ENCODE measurements around the gene ANKRD11. TPM values are rescaled to one million over a fixed set of nuclear protein-coding genes. Genes with fewer than 3 reads are reported as not detected.

ANKRD11 gene
- total and polyA plus RNA-seq, 3 experiments from 2014 or later: 39.8 to 150 (median 130) TPM

GRCh38 chr16:89446975-89447293 lies 43.4 kb downstream of the ANKRD11 start:
- H3K9me3 Mint-ChIP-seq: no peaks in the 10 kb centered on the region
- H3K27ac ChIP-seq (ENCODE audit: low read depth, low read length): no peak overlapping the region
- H3K36me3 Mint-ChIP-seq: no peaks in the 10 kb centered on the region
- no peaks in the 10 kb centered on the region for H3K27me3 Mint-ChIP-seq
- ChIA-PET CTCF (interaction anchor here (0.7 to 1.1 kb wide), 2 partner anchors 31 to 62 kb away, joined by 3 to 4 read pairs; no protein-coding TSS in a partner anchor), POLR2A (no interaction called here)
- H3K36me3 ChIP-seq (ENCODE audit: insufficient read depth, low read length): no peaks in the 10 kb centered on the region
- peaks cover 89 to 98% (median 97%) of the 10 kb centered on the region in 3 donors for H3K4me1 Mint-ChIP-seq
- no peaks in the 10 kb centered on the region for H3K9me3 ChIP-seq (ENCODE audit: low read length)
- DNase-seq: no peak
- peak overlapping the region; percentile 76 to 84 (median 79) for H3K4me3 Mint-ChIP-seq
- H3K27me3 ChIP-seq (ENCODE audit: insufficient read depth, low read length, poor library complexity, severe bottlenecking): no peaks in the 10 kb centered on the region
- H3K4me1 ChIP-seq (ENCODE audit: insufficient read depth, low read length): peaks cover 97% of the 10 kb centered on the region
- H3K27ac Mint-ChIP-seq: peak overlapping the region; percentile 5 to 93 (median 78)
- H3K4me3 ChIP-seq (ENCODE audit: low read length): peak overlapping the region; percentile 41

DNA sequence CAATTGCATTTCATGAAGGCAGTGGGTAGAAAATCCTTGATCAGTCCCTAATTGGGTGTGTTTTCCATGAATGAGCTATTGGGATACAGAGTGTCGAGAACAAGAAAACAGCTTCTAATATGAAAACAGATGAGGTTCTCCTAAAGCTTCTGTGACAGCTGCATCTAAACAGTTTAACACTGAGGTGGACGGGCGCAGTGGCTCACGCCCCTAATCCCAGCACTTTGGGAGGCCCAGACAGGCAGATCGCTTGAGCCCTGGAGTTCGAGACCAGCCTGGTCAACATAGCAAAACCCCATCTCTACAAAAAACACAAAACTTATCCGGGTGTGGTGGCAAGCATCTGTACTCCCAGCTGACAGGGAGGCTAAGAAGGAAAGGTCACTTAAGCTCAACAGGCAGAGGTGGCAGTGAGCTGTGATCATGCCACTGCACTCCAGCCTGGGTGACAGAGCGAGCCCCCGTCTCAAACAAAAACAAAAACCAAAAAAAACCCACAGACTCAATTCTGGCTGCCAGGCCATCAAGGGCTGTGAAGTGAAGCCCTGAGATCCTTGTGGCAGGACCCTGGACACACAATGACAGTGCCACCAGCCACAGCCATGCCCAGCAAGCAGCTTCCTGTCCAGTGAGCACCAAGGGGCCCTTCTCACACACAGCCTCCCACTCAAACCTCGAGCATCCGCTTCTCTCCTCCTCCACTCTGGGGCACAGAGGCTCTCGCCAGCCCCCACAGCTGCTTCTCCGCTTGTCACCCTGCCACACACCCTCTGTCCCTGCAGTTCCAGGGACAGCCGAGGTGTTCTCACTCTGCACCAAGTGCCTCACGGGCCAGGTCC lies 44.0 kb downstream of the ANKRD11 start:
- Mint-ChIP-seq H3K27me3 (no peaks in the 10 kb centered on the region), H3K9me3 (no peaks in the 10 kb centered on the region), H3K4me3 (peak overlapping the region; percentile 76 to 84 (median 79)), H3K36me3 (no peaks in the 10 kb centered on the region), H3K27ac (peak overlapping the region; percentile 37 to 93 (median 83)), H3K4me1 (peaks cover 89 to 97% (median 96%) of the 10 kb centered on the region in 3 donors)
- DNase-seq: peak in 3 of 5 donors; percentile 13 to 53 (median 22)
- Histone ChIP-seq H3K27ac (ENCODE audit: low read depth, low read length) (no peak overlapping the region), H3K4me3 (ENCODE audit: low read length) (peak overlapping the region; percentile 41), H3K4me1 (ENCODE audit: insufficient read depth, low read length) (peaks cover 96% of the 10 kb centered on the region), H3K27me3 (ENCODE audit: insufficient read depth, low read length, poor library complexity, severe bottlenecking) (no peaks in the 10 kb centered on the region), H3K9me3 (ENCODE audit: low read length) (no peaks in the 10 kb centered on the region), H3K36me3 (ENCODE audit: insufficient read depth, low read length) (no peaks in the 10 kb centered on the region)
- POLR2A ChIA-PET: interaction anchor here (0.6 to 0.7 kb wide), 2 partner anchors 28 to 55 kb away, joined by 4 to 8 read pairs; no protein-coding TSS in a partner anchor
- CTCF ChIA-PET: interaction anchor here (0.7 to 1.1 kb wide), 2 partner anchors 31 to 63 kb away, joined by 3 to 4 read pairs; no protein-coding TSS in a partner anchor

- Mint-ChIP-seq H3K9me3 (no peaks in the 10 kb centered on the region), H3K27ac (peak overlapping the region; percentile 15 to 92 (median 71)), H3K36me3 (peaks cover 0 to 2% (median 0%) of the 10 kb centered on the region in 3 donors), H3K4me3 (peak overlapping the region; percentile 1 to 68 (median 49)), H3K27me3 (no peaks in the 10 kb centered on the region), H3K4me1 (peaks cover 84 to 97% (median 88%) of the 10 kb centered on the region in 3 donors)
- CTCF ChIA-PET: no interaction called here
- POLR2A ChIA-PET: interaction anchor here (0.7 to 1.0 kb wide), 2 partner anchors 14 to 40 kb away, joined by 3 to 4 read pairs; no protein-coding TSS in a partner anchor
- no peak overlapping the region for H3K27ac ChIP-seq (ENCODE audit: low read depth, low read length)
- H3K36me3 ChIP-seq (ENCODE audit: insufficient read depth, low read length): no peaks in the 10 kb centered on the region
- no peaks in the 10 kb centered on the region for H3K9me3 ChIP-seq (ENCODE audit: low read length)
- no peak for DNase-seq
- H3K27me3 ChIP-seq (ENCODE audit: insufficient read depth, low read length, poor library complexity, severe bottlenecking): no peaks in the 10 kb centered on the region
- H3K4me3 ChIP-seq (ENCODE audit: low read length): no peak overlapping the region
- peaks cover 96% of the 10 kb centered on the region for H3K4me1 ChIP-seq (ENCODE audit: insufficient read depth, low read length)
Observed at GRCh38 chr16:89445166-89445565, 45.2 kb downstream of the ANKRD11 start.

GRCh38 chr16:89444728-89445127 lies 45.6 kb downstream of the ANKRD11 start:
- ChIA-PET POLR2A (interaction anchor here (0.8 to 1.0 kb wide), 2 partner anchors 40 to 86 kb away, joined by 3 read pairs; no protein-coding TSS in a partner anchor), CTCF (no interaction called here)
- Histone ChIP-seq H3K27me3 (ENCODE audit: insufficient read depth, low read length, poor library complexity, severe bottlenecking) (no peaks in the 10 kb centered on the region), H3K4me1 (ENCODE audit: insufficient read depth, low read length) (peaks cover 96% of the 10 kb centered on the region), H3K9me3 (ENCODE audit: low read length) (no peaks in the 10 kb centered on the region), H3K4me3 (ENCODE audit: low read length) (no peak overlapping the region), H3K36me3 (ENCODE audit: insufficient read depth, low read length) (no peaks in the 10 kb centered on the region), H3K27ac (ENCODE audit: low read depth, low read length) (no peak overlapping the region)
- Mint-ChIP-seq H3K4me3 (peak overlapping the region in 4 of 7 donors; percentile 52 to 80 (median 60)), H3K4me1 (peaks cover 80 to 97% (median 88%) of the 10 kb centered on the region in 3 donors), H3K36me3 (peaks cover 0 to 4% (median 0%) of the 10 kb centered on the region in 3 donors), H3K27me3 (no peaks in the 10 kb centered on the region), H3K9me3 (no peaks in the 10 kb centered on the region), H3K27ac (peak overlapping the region in 6 of 8 donors; percentile 15 to 92 (median 86))
- DNase-seq: no peak

- peak overlapping the region in 7 of 8 donors; percentile 18 to 90 (median 85) for H3K27ac Mint-ChIP-seq
- Histone ChIP-seq H3K27me3 (ENCODE audit: insufficient read depth, low read length, poor library complexity, severe bottlenecking) (no peaks in the 10 kb centered on the region), H3K9me3 (ENCODE audit: low read length) (no peaks in the 10 kb centered on the region), H3K36me3 (ENCODE audit: insufficient read depth, low read length) (no peaks in the 10 kb centered on the region), H3K4me3 (ENCODE audit: low read length) (no peak overlapping the region), H3K27ac (ENCODE audit: low read depth, low read length) (no peak overlapping the region), H3K4me1 (ENCODE audit: insufficient read depth, low read length) (peaks cover 97% of the 10 kb centered on the region)
- CTCF ChIA-PET: no interaction called here
- H3K36me3 Mint-ChIP-seq: peaks cover 0 to 8% (median 0%) of the 10 kb centered on the region in 3 donors
- H3K4me1 Mint-ChIP-seq: peaks cover 76 to 99% (median 91%) of the 10 kb centered on the region in 3 donors
- DNase-seq: no peak
- POLR2A ChIA-PET: interaction anchor here (0.8 to 1.0 kb wide), 2 partner anchors 39 to 86 kb away, joined by 3 read pairs; no protein-coding TSS in a partner anchor
- no peaks in the 10 kb centered on the region for H3K9me3 Mint-ChIP-seq
- no peaks in the 10 kb centered on the region for H3K27me3 Mint-ChIP-seq
- H3K4me3 Mint-ChIP-seq: peak overlapping the region in 6 of 7 donors; percentile 52 to 80 (median 64)
Observed at GRCh38 chr16:89444151-89444723, 46.1 kb downstream of the ANKRD11 start.

DNA sequence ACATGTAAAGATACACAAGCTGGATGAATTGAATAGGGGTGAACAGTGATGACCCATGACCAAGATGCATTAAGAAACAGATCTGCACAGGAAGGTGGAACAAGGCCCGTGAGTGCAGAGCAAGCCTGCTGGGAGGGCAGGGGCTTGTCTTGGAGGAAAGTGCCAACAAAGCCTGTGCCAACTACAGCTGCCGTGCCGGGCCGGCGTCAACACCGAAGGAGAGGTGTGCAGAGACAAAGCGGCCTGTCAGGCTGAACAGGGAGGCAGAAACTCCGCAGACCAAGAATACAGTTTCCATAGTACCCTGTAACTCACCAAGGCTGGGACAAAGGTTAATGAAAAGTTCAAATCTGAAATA lies 46.7 kb downstream of the ANKRD11 start:
- peaks cover 0 to 12% (median 1%) of the 10 kb centered on the region in 3 donors for H3K36me3 Mint-ChIP-seq
- H3K4me3 ChIP-seq (ENCODE audit: low read length): no peak overlapping the region
- DNase-seq: peak in 1 of 5 donors; percentile 32
- peak overlapping the region in 6 of 7 donors; percentile 24 to 80 (median 64) for H3K4me3 Mint-ChIP-seq
- CTCF ChIA-PET: no interaction called here
- H3K27ac Mint-ChIP-seq: peak overlapping the region in 6 of 8 donors; percentile 32 to 90 (median 85)
- H3K9me3 Mint-ChIP-seq: no peaks in the 10 kb centered on the region
- H3K27ac ChIP-seq (ENCODE audit: low read depth, low read length): no peak overlapping the region
- H3K27me3 Mint-ChIP-seq: no peaks in the 10 kb centered on the region
- H3K27me3 ChIP-seq (ENCODE audit: insufficient read depth, low read length, poor library complexity, severe bottlenecking): no peaks in the 10 kb centered on the region
- POLR2A ChIA-PET: interaction anchor here (0.7 kb wide), 1 partner anchor 662 kb away, joined by 3 read pairs; no protein-coding TSS in a partner anchor
- no peaks in the 10 kb centered on the region for H3K36me3 ChIP-seq (ENCODE audit: insufficient read depth, low read length)
- H3K4me1 Mint-ChIP-seq: peaks cover 70 to 99% (median 91%) of the 10 kb centered on the region in 3 donors
- H3K9me3 ChIP-seq (ENCODE audit: low read length): no peaks in the 10 kb centered on the region
- peaks cover 95% of the 10 kb centered on the region for H3K4me1 ChIP-seq (ENCODE audit: insufficient read depth, low read length)

- no peaks in the 10 kb centered on the region for H3K9me3 Mint-ChIP-seq
- H3K27ac Mint-ChIP-seq: peak overlapping the region; percentile 58 to 90 (median 85)
- no peaks in the 10 kb centered on the region for H3K27me3 Mint-ChIP-seq
- Histone ChIP-seq H3K4me1 (ENCODE audit: insufficient read depth, low read length) (peaks cover 95% of the 10 kb centered on the region), H3K9me3 (ENCODE audit: low read length) (no peaks in the 10 kb centered on the region), H3K4me3 (ENCODE audit: low read length) (no peak overlapping the region), H3K27me3 (ENCODE audit: insufficient read depth, low read length, poor library complexity, severe bottlenecking) (no peaks in the 10 kb centered on the region), H3K36me3 (ENCODE audit: insufficient read depth, low read length) (no peaks in the 10 kb centered on the region), H3K27ac (ENCODE audit: low read depth, low read length) (no peak overlapping the region)
- peaks cover 0 to 14% (median 1%) of the 10 kb centered on the region in 3 donors for H3K36me3 Mint-ChIP-seq
- ChIA-PET POLR2A (interaction anchor here (0.7 kb wide), 1 partner anchor 661 kb away, joined by 3 read pairs; no protein-coding TSS in a partner anchor), CTCF (no interaction called here)
- peaks cover 65 to 99% (median 89%) of the 10 kb centered on the region in 3 donors for H3K4me1 Mint-ChIP-seq
- peak overlapping the region; percentile 19 to 80 (median 65) for H3K4me3 Mint-ChIP-seq
- no peak for DNase-seq
Observed at GRCh38 chr16:89442990-89443726, 47.2 kb downstream of the ANKRD11 start.
